Measurements from ENCODE around the gene TNRC18.

Gene TNRC18

DNA sequence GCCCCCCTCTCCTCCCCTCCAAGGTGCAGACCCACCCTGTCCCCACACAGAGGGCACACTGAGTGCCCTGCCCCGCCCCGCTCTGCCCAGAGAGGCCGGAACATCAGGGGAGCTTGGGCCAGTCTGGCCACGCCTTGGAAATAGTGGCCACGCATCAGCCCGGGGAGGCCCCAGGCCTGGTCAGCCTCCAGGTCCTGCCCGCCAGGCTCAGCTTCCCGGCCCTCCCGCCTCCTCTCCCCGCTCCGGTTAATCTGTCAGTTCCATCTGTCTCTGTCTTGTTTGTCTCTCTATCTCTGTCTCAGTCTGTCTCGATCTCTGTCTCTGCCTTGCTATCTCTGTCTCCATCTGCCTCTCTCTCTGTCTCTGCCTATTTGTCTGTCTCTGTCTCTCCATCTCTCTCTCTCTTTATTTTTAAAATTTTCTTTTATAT lies 28.9 kb upstream of the TNRC18 start:
- DNase-seq (ENCODE audit: low spot score) = no peak
- no peak for TF ChIP-seq CTCF (conservative IDR thresholded peaks at IDR 0.05; ENCODE audit: low read depth)
- POLR2A ChIA-PET (ENCODE audit: low non-redundant PET) = no interaction called here
- peak overlapping the region; percentile 50 for H3K27ac ChIP-seq
- CTCF ChIA-PET = interaction anchor here (0.6 to 2.6 kb wide), 2 partner anchors 212 to 425 kb away, joined by 3 to 13 read pairs; no protein-coding TSS in a partner anchor

- no peak for DNase-seq (ENCODE audit: low spot score)
- ChIA-PET POLR2A (ENCODE audit: low non-redundant PET) (no interaction called here), CTCF (interaction anchor here (0.5 to 2.6 kb wide), 8 partner anchors 22 to 262 kb away, joined by 3 to 16 read pairs (median 3); no protein-coding TSS in a partner anchor)
- no peak for TF ChIP-seq CTCF (conservative IDR thresholded peaks at IDR 0.05; ENCODE audit: low read depth)
- H3K27ac ChIP-seq = peak overlapping the region; percentile 50
Measured at GRCh38 chr7:5451391-5451790, 27.8 kb upstream of the TNRC18 start.

DNA sequence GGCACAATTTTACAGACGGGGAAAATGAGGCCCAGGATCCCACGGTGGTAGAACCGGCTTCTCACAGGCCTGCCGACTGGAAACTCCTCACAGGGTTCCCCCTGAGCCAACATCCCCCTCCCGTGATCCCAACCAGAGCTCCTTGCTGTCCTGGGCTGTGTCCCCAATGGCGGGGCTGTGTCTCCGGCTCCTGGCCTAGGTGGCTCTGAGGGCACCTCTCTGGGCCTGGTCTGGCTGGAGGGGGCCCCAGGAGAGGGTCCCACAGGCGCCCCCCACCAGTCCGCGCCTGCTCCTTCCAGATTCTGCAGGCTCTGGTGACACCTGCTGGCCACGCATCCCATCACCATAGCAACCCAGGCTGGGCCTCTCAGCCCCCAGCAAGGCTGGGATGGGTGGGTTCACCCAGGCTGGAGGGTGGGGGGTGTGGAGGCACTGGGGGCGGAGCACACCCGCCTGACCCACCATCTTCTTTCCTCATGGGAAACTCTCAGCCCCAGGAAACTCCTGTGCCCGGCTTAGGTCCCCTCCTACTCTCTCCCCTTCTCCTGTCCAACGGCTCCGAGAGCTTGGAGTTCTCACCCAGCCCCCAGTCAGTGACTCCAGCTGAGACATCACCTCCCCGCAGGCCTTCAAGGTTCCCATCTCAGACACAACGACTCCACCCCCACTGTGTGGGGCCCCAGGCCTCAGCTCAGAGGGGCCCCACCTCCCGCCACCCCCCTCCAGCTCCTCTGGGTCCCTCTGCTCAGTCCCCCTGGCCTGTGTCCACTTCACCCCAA lies 27.1 kb upstream of the TNRC18 start:
- ChIA-PET CTCF (interaction anchor here (0.5 to 2.6 kb wide), 12 partner anchors 20 to 664 kb away, joined by 3 to 16 read pairs (median 3); no protein-coding TSS in a partner anchor), POLR2A (ENCODE audit: low non-redundant PET) (no interaction called here)
- TF ChIP-seq CTCF (conservative IDR thresholded peaks at IDR 0.05; ENCODE audit: low read depth) = peak; percentile 71
- DNase-seq (ENCODE audit: low spot score) = peak; percentile 36
- peak overlapping the region; percentile 50 for H3K27ac ChIP-seq

- CTCF ChIA-PET = interaction anchor here (0.6 to 1.5 kb wide), 2 partner anchors 52 to 82 kb away, joined by 3 to 5 read pairs; no protein-coding TSS in a partner anchor
- POLR2A ChIA-PET (ENCODE audit: low non-redundant PET) = interaction anchor here (0.6 to 0.7 kb wide), 2 partner anchors 19 to 84 kb away, joined by 3 to 5 read pairs; no protein-coding TSS in a partner anchor
- H3K27ac ChIP-seq = peak overlapping the region; percentile 85
- TF ChIP-seq CTCF (conservative IDR thresholded peaks at IDR 0.05; ENCODE audit: low read depth) = no peak
- DNase-seq (ENCODE audit: low spot score) = peak; percentile 82
Measured at GRCh38 chr7:5448378-5449037, 24.9 kb upstream of the TNRC18 start.

GRCh38 chr7:5445981-5446594 lies 22.5 kb upstream of the TNRC18 start:
- peak overlapping the region; percentile 2; the same call in 1 of the 2 replicates for H3K27ac ChIP-seq
- POLR2A ChIA-PET (ENCODE audit: low non-redundant PET) = no interaction called here
- no peak for DNase-seq (ENCODE audit: low spot score)
- no peak for TF ChIP-seq CTCF (conservative IDR thresholded peaks at IDR 0.05; ENCODE audit: low read depth)
- CTCF ChIA-PET = interaction anchor here (0.6 kb wide), 1 partner anchor 29 kb away, joined by 3 read pairs; no protein-coding TSS in a partner anchor

DNA sequence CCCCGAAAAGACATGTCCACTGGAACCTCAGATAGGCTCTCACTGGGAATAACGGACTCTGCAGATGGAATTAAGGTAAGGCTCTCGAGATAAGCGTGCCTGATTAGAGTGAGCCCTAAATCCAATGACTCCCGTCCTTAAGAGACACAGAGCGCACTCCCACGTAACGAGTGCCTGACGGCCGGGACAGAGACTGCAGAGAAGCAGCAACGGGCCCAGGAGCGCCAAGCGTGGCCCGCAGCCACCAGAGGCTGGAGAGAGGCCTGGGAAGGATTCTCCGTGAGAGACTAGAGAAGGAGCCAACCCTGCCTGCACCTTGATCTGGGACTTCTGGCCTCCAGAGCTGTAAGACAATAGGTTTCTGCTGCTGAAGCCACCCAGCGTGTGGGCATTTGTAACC lies 20.0 kb upstream of the TNRC18 start:
- no peak for TF ChIP-seq CTCF (conservative IDR thresholded peaks at IDR 0.05; ENCODE audit: low read depth)
- H3K27ac ChIP-seq = peak overlapping the region; percentile 48
- no peak for DNase-seq (ENCODE audit: low spot score)
- ChIA-PET POLR2A (ENCODE audit: low non-redundant PET) (interaction anchor here (0.7 kb wide), 1 partner anchor 46 kb away, joined by 3 read pairs; no protein-coding TSS in a partner anchor), CTCF (no interaction called here)
